H9 (cell line): ENCODE measurements around the gene A1CF. TPM values are rescaled to one million over a fixed set of nuclear protein-coding genes. Genes with fewer than 3 reads are reported as not detected.

Experiments
- DNase-seq: peaks from one replicate; pipeline ENCODE4 v3.0.0-alpha.2; 2017
- H2AFZ ChIP-seq: one replicate; pipeline ENCODE4 v1.6.1; 2013; ENCODE audit warnings: mild to moderate bottlenecking, low read length, control low read depth, moderate library complexity
- H2AK5ac ChIP-seq: 2 replicates; pipeline ENCODE4 v1.6.1; 2013; ENCODE audit warnings: low read length, control low read depth, mixed read lengths; ENCODE audit not compliant: insufficient read length
- H2BK120ac ChIP-seq: one replicate; pipeline ENCODE4 v1.6.1; 2013; ENCODE audit warnings: low read depth, mild to moderate bottlenecking, low read length, control low read depth, inconsistent platforms; ENCODE audit not compliant: poor library complexity, severe bottlenecking
- H2BK12ac ChIP-seq: 2 replicates; pipeline ENCODE4 v1.6.1; 2013; ENCODE audit warnings: low read length, control low read depth, mixed read lengths, low read depth; ENCODE audit not compliant: insufficient read length
- H2BK15ac ChIP-seq: 2 replicates; pipeline ENCODE4 v1.6.1; 2013; ENCODE audit warnings: low read depth, low read length, control low read depth
- H2BK20ac ChIP-seq: one replicate; pipeline ENCODE4 v1.6.1; 2013; ENCODE audit warnings: low read depth, mild to moderate bottlenecking, low read length, control low read depth, inconsistent platforms; ENCODE audit not compliant: poor library complexity, severe bottlenecking
- H2BK5ac ChIP-seq: 2 replicates; pipeline ENCODE4 v1.6.1; 2013; ENCODE audit warnings: low read length, control low read depth, mixed read lengths; ENCODE audit not compliant: insufficient read length
- H3K14ac ChIP-seq: 2 replicates; pipeline ENCODE4 v1.6.1; 2013; ENCODE audit warnings: low read length, control low read depth; ENCODE audit not compliant: insufficient read depth
- H3K18ac ChIP-seq: 2 replicates; pipeline ENCODE4 v1.6.1; 2013; ENCODE audit warnings: low read depth, mild to moderate bottlenecking, mixed read lengths, low read length, control low read depth; ENCODE audit not compliant: insufficient read length
- H3K23ac ChIP-seq: 2 replicates; pipeline ENCODE4 v1.6.1; 2013; ENCODE audit warnings: low read length, control low read depth, mixed read lengths, low read depth; ENCODE audit not compliant: insufficient read length
- H3K23me2 ChIP-seq: 2 replicates; pipeline ENCODE4 v1.6.1; 2013; ENCODE audit warnings: low read depth, mild to moderate bottlenecking, mixed read lengths, low read length, control low read depth; ENCODE audit not compliant: insufficient read length, poor library complexity, severe bottlenecking
- H3K27ac ChIP-seq: 2 replicates; pipeline ENCODE4 v1.5.1; 2013; ENCODE audit warnings: low read length, control low read depth, mixed read lengths, low read depth; ENCODE audit not compliant: insufficient read length
- H3K27me3 ChIP-seq: 2 replicates; pipeline ENCODE4 v1.6.1; 2013; ENCODE audit warnings: low read length, control low read depth, inconsistent platforms; ENCODE audit not compliant: insufficient read depth
- H3K4ac ChIP-seq: 2 replicates; pipeline ENCODE4 v1.6.1; 2013; ENCODE audit warnings: low read depth, mild to moderate bottlenecking, control low read depth, inconsistent platforms, low read length, moderate library complexity
- H3K4me1 ChIP-seq: 2 replicates; pipeline ENCODE4 v1.6.1; 2013; ENCODE audit warnings: low read length, control low read depth, inconsistent platforms; ENCODE audit not compliant: insufficient read depth
- H3K4me2 ChIP-seq: 2 replicates; pipeline ENCODE4 v1.6.1; 2013; ENCODE audit warnings: low read length, control low read depth, mixed read lengths; ENCODE audit not compliant: insufficient read length, insufficient read depth
- H3K56ac ChIP-seq: 2 replicates; pipeline ENCODE4 v1.6.1; 2013; ENCODE audit warnings: low read depth, mild to moderate bottlenecking, mixed read lengths, low read length, control low read depth; ENCODE audit not compliant: insufficient read length
- H3K79me1 ChIP-seq: 2 replicates; pipeline ENCODE4 v1.6.1; 2013; ENCODE audit warnings: low read depth, mild to moderate bottlenecking, moderate library complexity, low read length, control low read depth, inconsistent platforms; ENCODE audit not compliant: insufficient read depth, poor library complexity, severe bottlenecking
- H3K79me2 ChIP-seq: 2 replicates; pipeline ENCODE4 v1.6.1; 2013; ENCODE audit warnings: low read length, control low read depth, inconsistent platforms; ENCODE audit not compliant: insufficient read depth
- H3K9ac ChIP-seq: 2 replicates; pipeline ENCODE4 v1.6.1; 2013; ENCODE audit warnings: low read length, control low read depth, mixed read lengths; ENCODE audit not compliant: insufficient read length; ENCODE audit errors: extremely low read depth
- H3K9me3 ChIP-seq: one replicate; pipeline ENCODE4 v1.6.1; 2013; ENCODE audit warnings: low read depth, low read length, inconsistent platforms; ENCODE audit not compliant: control insufficient read depth
- H3T11ph ChIP-seq: one replicate; pipeline ENCODE4 v1.6.1; 2013; ENCODE audit warnings: mild to moderate bottlenecking, low read length, control low read depth, inconsistent platforms
- H4K20me1 ChIP-seq: one replicate; pipeline ENCODE4 v1.6.1; 2013; ENCODE audit not compliant: control insufficient read depth, insufficient read length, insufficient read depth
- H4K5ac ChIP-seq: 2 replicates; pipeline ENCODE4 v1.6.1; 2013; ENCODE audit warnings: low read depth, mild to moderate bottlenecking, mixed read lengths, low read length, control low read depth; ENCODE audit not compliant: insufficient read length
- H4K8ac ChIP-seq: replicated peaks from 2 replicates; pipeline ENCODE4 v1.6.1; 2013; ENCODE audit warnings: low read length, control low read depth, mixed read lengths, low read depth; ENCODE audit not compliant: insufficient read length
- H4K91ac ChIP-seq: 2 replicates; pipeline ENCODE4 v1.6.1; 2013; ENCODE audit warnings: low read depth, mild to moderate bottlenecking, moderate library complexity, mixed read lengths, low read length, control low read depth; ENCODE audit not compliant: insufficient read length
- H3K27ac Mint-ChIP-seq, 3 experiments: 2 replicates in 2 of 3; 3 replicates in 1 of 3; pipeline ENCODE4 v1.8.0; 2020 to 2021; ENCODE audit warnings: mixed read lengths in 3 of 3, mild to moderate bottlenecking in 1 of 3, moderate library complexity in 1 of 3
- H3K27me3 Mint-ChIP-seq: 2 replicates; pipeline ENCODE4 v1.8.0; 2021; ENCODE audit warnings: low read depth, mild to moderate bottlenecking, moderate library complexity, mixed read lengths
- H3K36me3 Mint-ChIP-seq, 3 experiments: 2 replicates in 2 of 3; 3 replicates in 1 of 3; pipeline ENCODE4 v1.8.0; 2020 to 2021; ENCODE audit warnings: low read depth in 3 of 3, mixed read lengths in 3 of 3; ENCODE audit not compliant: insufficient read depth in 1 of 3
- H3K4me1 Mint-ChIP-seq, 2 experiments: 2 replicates each; pipeline ENCODE4 v1.8.0; 2020; ENCODE audit warnings: mixed read lengths in 2 of 2
- H3K4me3 Mint-ChIP-seq, 2 experiments: 2 replicates in 1 of 2; 3 replicates in 1 of 2; pipeline ENCODE4 v1.8.0; 2020 to 2021; ENCODE audit warnings: mild to moderate bottlenecking in 2 of 2, mixed read lengths in 2 of 2, moderate library complexity in 1 of 2
- H3K9me3 Mint-ChIP-seq, 2 experiments: 2 replicates in 1 of 2; 3 replicates in 1 of 2; pipeline ENCODE4 v1.8.0; 2020; ENCODE audit warnings: mild to moderate bottlenecking in 2 of 2, mixed read lengths in 2 of 2, moderate library complexity in 1 of 2
- CTCF ChIP-seq: fragments of 200-600 bp; sonication (generic); conservative IDR thresholded peaks from 3 replicates; pipeline ENCODE4 v1.8.0; 2021; ENCODE audit warnings: antibody characterized with exemption, mild to moderate bottlenecking
- WGBS: extraction: QIAGEN DNeasy Blood & Tissue Kit; methylation state at CpG from one replicate; pipeline ENCODE4 v1.1.7; 2013; ENCODE audit warnings: missing lambda C conversion rate, low lambda C conversion rate, mixed read lengths; ENCODE audit not compliant: insufficient read length; ENCODE audit errors: extremely low coverage; 5-methylcytosine and 5-hydroxymethylcytosine counted together
- total RNA-seq: library from RNA; stranded (reverse); gene quantifications from 2 replicates; pipeline ENCODE4 v1.2.1, GENCODE V29; 2021

A1CF gene
- total RNA-seq, 1 experiment from 2014 or later = not detected

GRCh38 chr10:50909334-50910014, 24.0 kb upstream of the A1CF start:
- Histone ChIP-seq H3K27me3 (peaks cover 2% of the 10 kb centered on the region; the same call in 1 of the 2 replicates), H3K4ac (no peak overlapping the region), H3K27ac (no peak overlapping the region), H3K23ac (no peak overlapping the region), H2AFZ (no peak overlapping the region), H3K18ac (no peak overlapping the region), H3T11ph (no peak overlapping the region), H4K91ac (no peak overlapping the region), H4K20me1 (no peaks in the 10 kb centered on the region), H3K4me1 (no peaks in the 10 kb centered on the region), H4K8ac (no peak overlapping the region), H2AK5ac (no peak overlapping the region), H2BK20ac (no peak overlapping the region), H2BK120ac (no peak overlapping the region), H3K23me2 (no peaks in the 10 kb centered on the region), H2BK12ac (no peak overlapping the region), H3K56ac (no peak overlapping the region), H3K9me3 (no peaks in the 10 kb centered on the region), H3K14ac (no peak overlapping the region), H3K79me1 (no peaks in the 10 kb centered on the region), H3K4me2 (no peak overlapping the region), H2BK15ac (no peak overlapping the region), H3K9ac (no peak overlapping the region), H4K5ac (no peak overlapping the region), H3K79me2 (no peaks in the 10 kb centered on the region), H2BK5ac (no peak overlapping the region)
- no peak for DNase-seq
- Mint-ChIP-seq H3K4me3 (no peak overlapping the region), H3K9me3 (peaks cover 0 to 2% of the 10 kb centered on the region in 2 experiments; a peak in 1 of 5 replicates), H3K27ac (no peak overlapping the region), H3K4me1 (no peaks in the 10 kb centered on the region), H3K27me3 (no peaks in the 10 kb centered on the region; the same call in 1 of the 2 replicates), H3K36me3 (no peaks in the 10 kb centered on the region)
- no peak for TF ChIP-seq CTCF
- WGBS = no CpG with 5 or more reads among the region's 7 CpGs
